Stimulated activated CD4-positive, alpha-beta T cell treated with anti-CD3 and anti-CD28 coated beads, Interleukin-4, amount 100 ng/mL, for 4 hours (primary cell): ENCODE results near the gene AHI1.

Experiments
- DNase-seq, 2 experiments: peaks; one replicate each; pipeline ENCODE4 v3.0.0-alpha.2; 2020

The AHI1 gene

DNA sequence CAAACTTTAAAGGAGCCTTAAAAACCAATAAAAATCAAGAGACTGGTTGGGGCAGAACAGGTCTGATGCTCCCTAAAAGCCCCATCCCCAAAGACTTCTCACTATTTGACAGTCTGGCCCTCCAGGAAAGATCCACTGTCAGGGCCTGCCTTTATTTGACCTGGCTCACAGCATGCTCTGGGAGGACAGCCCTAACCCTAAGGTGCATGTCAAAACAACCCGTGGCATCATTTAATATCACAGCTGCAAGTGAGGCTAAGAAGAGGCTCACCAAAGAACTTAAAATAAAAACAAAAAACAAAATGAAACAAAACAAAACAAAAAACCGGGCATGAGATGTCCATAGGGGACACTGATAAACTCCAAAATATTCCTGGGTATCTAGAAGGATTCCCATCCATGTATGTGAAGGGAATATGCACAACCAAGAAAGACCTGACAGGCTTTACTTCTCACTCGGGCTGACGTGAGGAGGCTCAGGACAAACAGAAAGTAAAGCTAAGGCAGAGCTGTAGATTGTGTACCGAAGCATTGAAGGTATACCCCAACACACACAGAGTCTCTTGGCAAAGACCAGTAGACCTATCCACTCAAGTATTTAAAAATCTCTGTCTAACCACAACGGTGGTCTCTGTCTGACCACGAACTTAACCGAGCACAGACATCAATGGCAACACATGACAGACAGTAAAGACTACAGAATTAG, 57.3 kb downstream of the AHI1 start:
- no peak for DNase-seq

DNA sequence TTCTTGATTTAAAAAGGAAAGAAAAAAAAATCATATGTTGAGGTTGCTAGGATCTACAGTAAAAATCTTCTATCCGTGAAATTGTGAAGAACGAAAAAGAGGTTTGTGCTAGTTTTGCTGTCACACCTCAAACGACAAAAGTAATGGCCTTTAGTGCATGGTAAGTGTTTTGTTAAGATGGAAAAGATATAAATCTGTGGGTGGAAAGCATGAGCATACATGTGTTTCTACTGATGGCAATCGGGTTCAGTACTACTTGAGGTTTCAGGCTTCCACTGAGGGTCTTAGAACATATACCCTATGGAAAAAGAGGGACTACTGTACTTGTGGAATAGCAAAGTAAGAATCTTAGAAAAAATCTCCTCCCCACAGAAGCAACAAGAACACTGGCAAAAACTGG, 58.0 kb downstream of the AHI1 start:
- DNase-seq = no peak

GRCh38 chr6:135438907-135439535, 58.5 kb downstream of the AHI1 start:
- no peak for DNase-seq

DNA sequence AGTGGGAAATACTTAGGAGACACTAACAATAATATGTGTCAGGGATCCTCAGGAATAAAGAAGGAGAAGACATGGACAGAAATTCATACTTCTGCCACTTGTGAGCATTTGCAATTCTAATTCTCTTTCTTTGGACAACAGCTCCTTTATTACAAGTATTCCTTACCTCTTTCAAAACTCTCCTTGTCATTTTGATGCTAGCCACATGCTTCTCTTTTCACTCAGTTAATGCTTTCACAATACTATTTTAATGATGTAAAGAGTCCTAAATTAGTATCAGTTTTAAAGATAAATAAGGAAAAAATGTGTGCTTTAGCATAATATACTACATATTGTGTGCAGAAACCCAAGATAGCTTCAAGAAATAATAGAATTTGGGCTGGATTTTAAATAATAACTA, 62.5 kb downstream of the AHI1 start:
- DNase-seq = no peak

DNA sequence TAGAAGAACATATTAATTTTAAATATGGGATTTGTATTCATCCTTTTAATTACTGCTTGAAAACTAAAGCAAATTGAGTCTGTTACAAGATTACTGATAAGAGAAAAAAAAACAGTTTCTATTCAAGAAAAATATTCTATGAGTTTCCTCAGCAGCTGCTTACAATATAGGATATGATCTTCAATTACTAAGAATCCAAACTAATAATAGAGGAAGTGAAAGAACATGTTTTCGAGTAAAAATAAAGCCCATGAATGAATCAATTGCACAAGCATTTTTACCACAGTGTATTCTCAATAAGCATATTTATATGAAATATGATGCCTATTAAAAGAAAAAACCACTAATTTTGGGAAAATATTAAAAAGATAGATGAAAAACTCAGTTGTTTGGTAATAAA, 63.4 kb downstream of the AHI1 start:
- no peak for DNase-seq

DNA sequence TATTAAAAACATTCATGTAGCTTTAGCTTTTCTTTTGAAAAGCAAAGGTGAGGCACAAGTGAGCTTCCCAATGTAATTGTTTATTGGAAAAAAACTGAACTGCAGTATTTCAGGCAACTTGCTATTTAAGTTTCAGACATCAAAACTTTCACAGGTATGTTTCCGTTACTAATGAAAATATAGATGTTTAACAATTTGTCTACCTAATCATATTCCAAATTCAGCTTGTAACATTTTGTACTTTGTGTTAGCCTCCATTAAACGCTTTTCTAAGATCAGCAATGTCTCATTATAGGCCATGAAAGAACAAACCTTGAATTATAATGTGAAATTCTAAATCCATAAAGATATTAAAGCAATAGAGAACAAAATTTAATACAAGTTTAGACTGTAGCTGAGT, 69.5 kb downstream of the AHI1 start:
- DNase-seq = no peak

DNA sequence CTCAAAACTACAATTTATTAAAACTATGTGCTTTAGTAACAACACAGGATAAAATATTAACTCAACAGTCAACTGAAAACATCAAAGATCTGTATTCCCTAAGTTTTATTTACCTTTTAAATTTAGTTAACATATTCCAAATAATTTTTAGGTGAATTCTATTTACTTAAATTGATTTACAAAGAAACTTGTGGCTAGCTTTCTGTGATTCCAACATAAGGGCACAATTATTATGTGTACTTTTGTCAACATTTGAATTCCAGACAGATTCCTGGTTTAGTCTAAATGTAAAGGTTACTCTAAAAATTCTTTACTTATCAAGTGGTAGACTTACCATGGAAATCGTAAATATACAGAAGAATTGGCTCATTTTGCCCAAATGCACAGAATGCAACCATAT, 70.7 kb downstream of the AHI1 start:
- DNase-seq = no peak

GRCh38 chr6:135424385-135424784, 73.2 kb downstream of the AHI1 start:
- DNase-seq = no peak

DNA sequence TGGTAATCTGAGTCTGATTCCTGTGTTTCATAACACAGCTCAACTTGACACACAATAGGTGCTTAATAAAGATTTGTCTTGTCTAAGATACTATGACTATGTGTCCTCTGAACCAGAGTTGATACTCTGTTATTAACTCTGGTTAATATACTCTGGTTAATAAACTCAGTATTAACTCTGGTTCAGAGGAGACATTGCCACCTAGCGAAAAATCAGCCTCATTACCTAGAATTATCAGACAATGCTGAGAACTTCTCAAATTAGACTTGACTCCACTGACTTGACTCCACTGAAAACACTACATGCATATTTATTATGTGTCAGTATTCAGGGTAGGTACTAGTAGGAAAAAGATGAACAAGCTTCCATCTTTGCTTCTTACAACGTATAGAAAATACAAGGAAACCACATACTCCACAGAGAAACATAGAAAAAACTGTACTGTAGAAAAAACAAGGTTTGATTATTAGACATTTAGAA, 73.9 kb downstream of the AHI1 start:
- DNase-seq = no peak

GRCh38 chr6:135419162-135419561, 78.4 kb downstream of the AHI1 start:
- DNase-seq = no peak

DNA sequence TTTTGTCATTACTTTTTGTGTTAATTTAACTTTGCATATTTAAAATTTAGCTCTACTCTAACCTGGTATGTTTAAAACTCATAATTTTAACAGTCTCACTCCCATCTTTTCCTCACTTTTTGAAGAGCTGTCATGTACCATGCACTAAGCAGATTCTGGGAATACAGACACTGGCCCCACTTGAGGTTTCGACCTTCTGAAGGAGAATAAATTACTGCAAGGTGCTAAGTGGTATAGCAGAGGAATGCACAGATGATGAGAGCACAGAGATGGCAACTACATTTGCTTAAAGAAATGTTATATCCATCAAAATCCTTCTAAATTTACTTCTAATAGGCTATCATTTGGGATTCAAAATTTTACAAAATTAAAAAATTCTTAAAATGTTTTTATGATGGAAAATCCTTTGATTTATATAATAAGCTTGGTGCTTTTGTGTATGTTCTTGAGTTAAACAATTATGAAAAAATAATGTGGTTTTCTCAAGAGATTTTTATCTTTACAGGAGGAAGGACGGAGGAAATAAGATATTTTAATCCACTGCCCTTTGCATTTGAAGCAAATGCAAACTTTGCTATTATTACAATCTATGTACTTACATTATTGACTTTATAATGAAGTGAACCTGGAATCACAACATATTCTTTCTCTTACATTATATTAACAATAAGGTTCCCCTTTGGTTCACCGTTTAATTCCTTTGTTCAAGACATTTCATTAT, 79.3 kb downstream of the AHI1 start:
- no peak for DNase-seq

DNA sequence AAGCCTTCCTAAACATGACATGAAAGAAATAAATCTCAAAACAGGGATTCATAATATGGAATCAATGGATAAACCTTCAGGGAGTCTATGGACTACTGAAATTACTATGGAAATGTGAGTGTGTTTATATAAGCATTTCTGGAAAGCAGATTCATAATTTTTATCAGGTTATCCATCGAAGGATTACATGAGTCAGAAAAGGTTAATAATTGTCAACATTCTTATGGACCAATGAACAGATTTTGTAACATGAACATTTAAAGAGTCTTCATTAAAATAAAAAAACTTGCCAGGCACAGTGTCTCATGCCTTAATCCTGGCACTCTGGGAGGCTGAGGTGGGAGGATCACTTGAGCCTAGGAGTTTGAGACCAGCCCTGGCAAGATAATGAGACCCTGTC, 84.8 kb downstream of the AHI1 start:
- no peak for DNase-seq

DNA sequence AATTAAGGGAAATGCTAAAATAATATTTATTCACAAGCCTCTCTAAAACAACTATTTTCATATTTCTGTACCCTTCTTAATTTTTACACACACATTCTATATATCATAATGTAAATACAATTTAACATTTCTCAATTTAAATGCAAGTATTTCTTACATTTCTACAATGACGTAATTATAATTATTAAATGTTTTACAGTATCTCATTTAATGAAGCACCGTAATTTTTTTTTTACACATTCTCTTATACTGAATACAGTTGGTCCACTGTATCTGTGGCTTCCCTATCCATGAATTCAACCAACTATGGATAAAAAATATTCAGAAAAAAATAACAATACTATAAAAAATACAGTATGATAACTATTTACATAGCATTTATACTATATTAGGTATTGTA, 85.7 kb downstream of the AHI1 start:
- DNase-seq = no peak

GRCh38 chr6:135411339-135411738, 86.2 kb downstream of the AHI1 start:
- DNase-seq = no peak

DNA sequence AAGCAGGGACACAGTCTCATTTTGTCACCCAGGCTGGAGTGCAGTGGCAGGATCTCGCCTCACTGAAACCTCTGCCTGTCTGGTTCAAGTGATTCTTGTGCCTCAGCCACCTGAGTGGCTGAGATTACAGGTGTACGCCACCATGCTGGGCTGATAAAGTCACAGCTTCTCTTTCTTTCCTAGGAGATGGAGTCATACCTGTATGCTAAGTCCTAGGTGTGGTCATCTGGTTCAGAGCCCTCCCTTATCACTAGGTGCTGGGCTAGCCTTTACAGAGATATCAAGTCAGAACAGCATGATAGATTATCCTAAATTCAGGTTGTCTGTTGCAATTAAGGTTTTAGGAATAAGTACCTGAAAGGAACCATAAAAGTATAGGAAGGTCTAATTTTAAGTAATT, 86.7 kb downstream of the AHI1 start:
- no peak for DNase-seq

- no peak for DNase-seq
Observed at GRCh38 chr6:135403584-135403983, 94.0 kb downstream of the AHI1 start.

DNA sequence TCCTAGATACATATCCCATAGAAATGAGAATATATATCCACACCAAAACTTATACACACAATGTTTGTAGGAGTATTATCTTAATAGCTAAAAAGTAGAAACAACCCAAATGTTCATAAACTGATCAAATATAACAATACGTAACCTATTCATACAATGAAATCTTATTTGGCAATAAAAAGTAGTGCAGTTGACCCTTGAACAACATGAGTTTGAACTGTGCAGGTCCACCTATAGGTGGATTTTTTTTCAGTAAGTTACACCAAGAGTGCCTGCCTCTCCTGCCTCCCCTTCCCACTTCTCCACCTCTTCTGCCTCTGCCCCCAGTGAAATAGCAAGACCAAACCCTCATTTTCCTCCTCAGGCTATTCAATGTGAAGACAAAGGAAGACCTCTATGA, 95.2 kb downstream of the AHI1 start:
- DNase-seq = no peak

GRCh38 chr6:135397172-135397952, 100.2 kb downstream of the AHI1 start:
- DNase-seq = no peak

- DNase-seq = no peak
Observed at GRCh38 chr6:135395136-135395535, 102.4 kb downstream of the AHI1 start.

DNA sequence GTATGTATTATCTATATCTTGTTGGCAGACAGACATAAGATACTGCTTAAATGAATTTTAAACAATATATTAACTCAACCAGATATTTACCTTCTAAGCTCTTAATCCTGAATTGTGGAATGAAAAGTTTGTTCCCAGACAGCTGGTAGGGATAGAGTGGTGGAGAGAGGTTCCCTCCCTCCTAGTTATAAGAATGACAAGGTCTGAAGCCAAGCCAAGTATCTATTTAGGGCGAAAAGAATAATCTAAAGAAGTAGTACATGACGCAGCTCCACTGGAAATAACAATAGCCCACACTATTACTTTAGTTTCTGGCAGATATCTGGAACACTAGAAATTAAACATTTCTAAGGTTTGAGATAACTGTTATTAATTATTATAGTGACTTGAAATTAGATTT, 104.3 kb downstream of the AHI1 start:
- no peak for DNase-seq

DNA sequence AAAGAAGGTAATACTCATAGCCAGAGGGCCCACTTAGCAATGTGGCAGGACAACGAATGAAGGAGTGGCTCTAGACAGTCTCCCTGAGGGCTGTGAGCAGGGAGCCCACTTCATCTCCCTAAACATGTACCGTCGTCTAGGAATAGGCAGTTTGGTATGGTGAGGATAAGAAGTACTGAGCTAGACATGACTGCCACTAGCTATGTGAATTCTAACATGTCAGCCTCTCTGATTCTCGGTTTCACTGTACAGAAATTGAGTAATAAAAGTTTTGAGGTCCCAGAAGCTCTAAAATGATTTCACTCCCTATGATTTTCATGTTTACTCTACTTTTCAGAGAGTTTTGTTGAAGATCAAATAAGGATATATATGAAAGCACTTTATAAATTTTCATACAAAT, 107.1 kb downstream of the AHI1 start:
- DNase-seq = no peak

DNA sequence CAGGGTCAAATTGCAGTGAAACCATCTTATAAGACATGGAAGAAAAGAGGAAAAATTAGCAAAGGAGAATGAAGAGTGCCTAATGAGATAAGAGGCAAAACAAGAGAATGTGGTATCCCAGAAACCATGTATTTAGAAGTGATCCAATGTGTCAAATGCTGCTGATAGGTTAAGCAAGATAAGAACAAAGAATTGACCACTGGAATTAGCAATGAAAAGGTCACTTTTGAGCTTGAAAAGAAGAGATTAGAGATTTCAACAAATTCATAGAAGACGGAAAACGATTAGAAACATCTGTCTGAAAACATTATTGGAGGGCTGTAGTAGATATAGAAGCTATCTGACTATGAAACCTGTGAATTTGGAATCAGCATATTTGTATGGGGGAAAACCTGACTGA, 112.2 kb downstream of the AHI1 start:
- DNase-seq = no peak

GRCh38 chr6:135383766-135384165, 113.8 kb downstream of the AHI1 start:
- DNase-seq = no peak
